ENCODE results near the gene KRCC1. TPM values are rescaled to one million over a fixed set of nuclear protein-coding genes. Genes with fewer than 3 reads are reported as not detected.

KRCC1 gene
- total RNA-seq, 4 donors from 2014 or later = 29.4 to 39.3 (median 32.2) TPM

GRCh38 chr2:88080545-88080944, 25.0 kb upstream of the KRCC1 start:
- WGBS, 2 donors = 82 to 92% methylated on average over 2 of the region's 2 CpGs
- TF ChIP-seq CTCF (IDR thresholded peaks at IDR 0.05) = no peak
- TF ChIP-seq POLR2A (IDR thresholded peaks at IDR 0.05) = no peak
- no peak for TF ChIP-seq EP300 (IDR thresholded peaks at IDR 0.05)
- H3K27ac ChIP-seq = no peak overlapping the region
- H3K27me3 ChIP-seq = no peaks in the 10 kb centered on the region
- no peak for DNase-seq (ENCODE audit: low spot score in 2 of 2)
- no peak overlapping the region for H3K4me3 ChIP-seq
- peaks cover 0 to 19% (median 4%) of the 10 kb centered on the region in 4 donors for H3K4me1 ChIP-seq
- H3K36me3 ChIP-seq = no peaks in the 10 kb centered on the region
- no peaks in the 10 kb centered on the region for H3K9me3 ChIP-seq

- Histone ChIP-seq H3K27ac (no peak overlapping the region), H3K27me3 (no peaks in the 10 kb centered on the region), H3K9me3 (no peaks in the 10 kb centered on the region), H3K36me3 (no peaks in the 10 kb centered on the region), H3K4me1 (peaks cover 0 to 17% (median 4%) of the 10 kb centered on the region in 4 donors), H3K4me3 (no peak overlapping the region)
- WGBS, 2 donors = 27 to 50% methylated on average over 3 of the region's 3 CpGs
- no peak for TF ChIP-seq EP300 (IDR thresholded peaks at IDR 0.05)
- no peak for TF ChIP-seq CTCF (IDR thresholded peaks at IDR 0.05)
- DNase-seq (ENCODE audit: low spot score in 2 of 2) = no peak
Measured at GRCh38 chr2:88078643-88079172, 23.1 kb upstream of the KRCC1 start.

GRCh38 chr2:88077080-88077479, 21.5 kb upstream of the KRCC1 start:
- WGBS, 2 donors = 71 to 77% methylated on average over 8 of the region's 8 CpGs
- TF ChIP-seq CTCF (IDR thresholded peaks at IDR 0.05) (no peak), EP300 (IDR thresholded peaks at IDR 0.05) (no peak)
- Histone ChIP-seq H3K36me3 (no peaks in the 10 kb centered on the region), H3K27me3 (no peaks in the 10 kb centered on the region), H3K9me3 (no peaks in the 10 kb centered on the region), H3K4me1 (peaks cover 0 to 5% (median 2%) of the 10 kb centered on the region in 4 donors), H3K27ac (no peak overlapping the region), H3K4me3 (no peak overlapping the region)
- no peak for DNase-seq (ENCODE audit: low spot score in 2 of 2)

GRCh38 chr2:88074854-88075292, 19.3 kb upstream of the KRCC1 start:
- no peak overlapping the region for H3K27ac ChIP-seq
- WGBS, 2 donors = 60 to 61% methylated on average over 4 of the region's 4 CpGs
- DNase-seq (ENCODE audit: low spot score in 2 of 2) = no peak
- no peak overlapping the region for H3K4me3 ChIP-seq
- H3K27me3 ChIP-seq = no peaks in the 10 kb centered on the region
- H3K36me3 ChIP-seq = no peaks in the 10 kb centered on the region
- H3K9me3 ChIP-seq = no peaks in the 10 kb centered on the region
- TF ChIP-seq POLR2A (IDR thresholded peaks at IDR 0.05) (no peak), CTCF (IDR thresholded peaks at IDR 0.05) (no peak), EP300 (IDR thresholded peaks at IDR 0.05) (no peak)
- H3K4me1 ChIP-seq = no peaks in the 10 kb centered on the region

GRCh38 chr2:88074150-88074549, 18.6 kb upstream of the KRCC1 start:
- no peak overlapping the region for H3K4me3 ChIP-seq
- H3K36me3 ChIP-seq = no peaks in the 10 kb centered on the region
- TF ChIP-seq POLR2A (IDR thresholded peaks at IDR 0.05) (no peak), CTCF (IDR thresholded peaks at IDR 0.05) (no peak), EP300 (IDR thresholded peaks at IDR 0.05) (no peak)
- H3K9me3 ChIP-seq = no peaks in the 10 kb centered on the region
- no peak for DNase-seq (ENCODE audit: low spot score in 2 of 2)
- no peak overlapping the region for H3K27ac ChIP-seq
- no peaks in the 10 kb centered on the region for H3K4me1 ChIP-seq
- no peaks in the 10 kb centered on the region for H3K27me3 ChIP-seq

Measured in tibial nerve (tissue), 4 donors.